HG03066 (cell line): ENCODE results near the gene NDST3.

Source experiments
- ATAC-seq: cut with Tn5 transposase; IDR thresholded peaks from one replicate; pipeline ENCODE4 v1.9.1; 2021; ENCODE audit warnings: low read depth; ENCODE audit not compliant: unreplicated experiment

NDST3 gene

GRCh38 chr4:118034053-118034785, at the start of gene NDST3:
NDST3 (plus strand) TSS chr4:118034486; CDS start chr4:118053911, 19,425 bp downstream.
- ATAC-seq: no peak

GRCh38 chr4:117986321-117986720, 48.0 kb upstream of the NDST3 start:
- no peak for ATAC-seq

GRCh38 chr4:117987464-117987863, 46.8 kb upstream of the NDST3 start:
- ATAC-seq: no peak

GRCh38 chr4:117996891-117997290, 37.4 kb upstream of the NDST3 start:
- no peak for ATAC-seq

GRCh38 chr4:118004088-118004487, 30.2 kb upstream of the NDST3 start:
- no peak for ATAC-seq

GRCh38 chr4:118005883-118006282, 28.4 kb upstream of the NDST3 start:
- ATAC-seq: no peak

GRCh38 chr4:118012142-118012541, 22.1 kb upstream of the NDST3 start:
- ATAC-seq: no peak

- ATAC-seq: no peak
These were observed 19.5 kb upstream of the NDST3 start for GRCh38 chr4:118014831-118015230.

GRCh38 chr4:118018381-118019145, 15.7 kb upstream of the NDST3 start:
- no peak for ATAC-seq

GRCh38 chr4:118026806-118027205, 7.5 kb upstream of the NDST3 start:
- no peak for ATAC-seq

- ATAC-seq: no peak
These were observed 5.1 kb upstream of the NDST3 start for GRCh38 chr4:118029224-118029623.

- no peak for ATAC-seq
These were observed 1.6 kb upstream of the NDST3 start for GRCh38 chr4:118032691-118033090.

- ATAC-seq: no peak
These were observed 886 bp upstream of the NDST3 start for GRCh38 chr4:118033148-118034052.

GRCh38 chr4:118035309-118035708, 1.0 kb downstream of the NDST3 start:
- ATAC-seq: no peak

- ATAC-seq: no peak
These were observed 2.0 kb downstream of the NDST3 start for GRCh38 chr4:118036336-118036735.

- no peak for ATAC-seq
These were observed 3.7 kb downstream of the NDST3 start for GRCh38 chr4:118037955-118038354.

GRCh38 chr4:118046323-118046722, 12.0 kb downstream of the NDST3 start:
- ATAC-seq: no peak

- no peak for ATAC-seq
These were observed 12.8 kb downstream of the NDST3 start for GRCh38 chr4:118047043-118047442.

- ATAC-seq: no peak
These were observed 24.7 kb downstream of the NDST3 start for GRCh38 chr4:118058955-118059354.

GRCh38 chr4:118059397-118059796, 25.1 kb downstream of the NDST3 start:
- ATAC-seq: no peak
